ENCODE measurements around the gene STPG2. TPM values are rescaled to one million over a fixed set of nuclear protein-coding genes. Genes with fewer than 3 reads are reported as not detected.

STPG2 gene
- total RNA-seq, 2 donors from 2014 or later, result 0.37 to 0.71 TPM

GRCh38 chr4:98046665-98047064 is 96.6 kb downstream of the STPG2 start:
- TF ChIP-seq CTCF (IDR thresholded peaks at IDR 0.05), result no peak
- no peaks in the 10 kb centered on the region for H3K36me3 ChIP-seq

GRCh38 chr4:98030059-98030458 is 113.2 kb downstream of the STPG2 start:
- Histone ChIP-seq H3K36me3 (no peaks in the 10 kb centered on the region), H3K27ac (no peak overlapping the region), H3K4me3 (no peak overlapping the region), H3K27me3 (no peaks in the 10 kb centered on the region), H3K9me3 (peaks cover 0 to 9% of the 10 kb centered on the region in 2 donors), H3K4me1 (no peaks in the 10 kb centered on the region)
- no peak for TF ChIP-seq CTCF (IDR thresholded peaks at IDR 0.05)
- no peak for DNase-seq (ENCODE audit: low spot score)

More at GRCh38 chr4:98046665-98047064, 96.6 kb downstream of the STPG2 start:
- no peaks in the 10 kb centered on the region for H3K27me3 ChIP-seq
- peaks cover 0 to 8% of the 10 kb centered on the region in 2 donors for H3K9me3 ChIP-seq
- H3K27ac ChIP-seq, result no peak overlapping the region
- H3K4me1 ChIP-seq, result no peaks in the 10 kb centered on the region
- no peak overlapping the region for H3K4me3 ChIP-seq
- DNase-seq (ENCODE audit: low spot score), result no peak

- no peaks in the 10 kb centered on the region for H3K27me3 ChIP-seq
- H3K4me3 ChIP-seq, result no peak overlapping the region
- no peak for DNase-seq (ENCODE audit: low spot score)
- H3K27ac ChIP-seq, result no peak overlapping the region
- H3K9me3 ChIP-seq, result peaks cover 0 to 5% of the 10 kb centered on the region in 2 donors
- no peaks in the 10 kb centered on the region for H3K36me3 ChIP-seq
- no peaks in the 10 kb centered on the region for H3K4me1 ChIP-seq
- TF ChIP-seq CTCF (IDR thresholded peaks at IDR 0.05), result no peak
Measured at GRCh38 chr4:98027827-98028226, 115.4 kb downstream of the STPG2 start.

GRCh38 chr4:98026362-98026761 is 116.9 kb downstream of the STPG2 start:
- Histone ChIP-seq H3K9me3 (no peaks in the 10 kb centered on the region), H3K27ac (no peak overlapping the region), H3K27me3 (no peaks in the 10 kb centered on the region), H3K4me3 (no peak overlapping the region), H3K36me3 (no peaks in the 10 kb centered on the region), H3K4me1 (no peaks in the 10 kb centered on the region)
- DNase-seq (ENCODE audit: low spot score), result no peak
- TF ChIP-seq CTCF (IDR thresholded peaks at IDR 0.05), result no peak

- Histone ChIP-seq H3K4me3 (no peak overlapping the region), H3K9me3 (peaks cover 0 to 10% of the 10 kb centered on the region in 2 donors), H3K27ac (no peak overlapping the region), H3K4me1 (no peaks in the 10 kb centered on the region), H3K27me3 (no peaks in the 10 kb centered on the region), H3K36me3 (no peaks in the 10 kb centered on the region)
- TF ChIP-seq CTCF (IDR thresholded peaks at IDR 0.05), result no peak
- no peak for DNase-seq (ENCODE audit: low spot score)
Measured at GRCh38 chr4:98006814-98007412, 136.4 kb downstream of the STPG2 start.

GRCh38 chr4:98006060-98006459 is 137.2 kb downstream of the STPG2 start:
- TF ChIP-seq CTCF (IDR thresholded peaks at IDR 0.05), result no peak
- H3K36me3 ChIP-seq, result no peaks in the 10 kb centered on the region
- no peak for DNase-seq (ENCODE audit: low spot score)
- no peaks in the 10 kb centered on the region for H3K4me1 ChIP-seq
- H3K27me3 ChIP-seq, result no peaks in the 10 kb centered on the region
- H3K27ac ChIP-seq, result no peak overlapping the region
- no peak overlapping the region for H3K4me3 ChIP-seq
- peaks cover 0 to 2% of the 10 kb centered on the region in 2 donors for H3K9me3 ChIP-seq
